Measurements from ENCODE around the gene MB21D2.

The MB21D2 gene

GRCh38 chr3:192843723-192844485 lies 73.8 kb downstream of the MB21D2 start:
- no peak for DNase-seq (ENCODE audit: low read depth)
- TF ChIP-seq CTCF (conservative IDR thresholded peaks at IDR 0.05; ENCODE audit: low read length): no peak
- no peak overlapping the region for H3K4me3 ChIP-seq (ENCODE audit: low read length)

- TF ChIP-seq CTCF (conservative IDR thresholded peaks at IDR 0.05; ENCODE audit: low read length): no peak
- H3K4me3 ChIP-seq (ENCODE audit: low read length): no peak overlapping the region
- no peak for DNase-seq (ENCODE audit: low read depth)
Measured at GRCh38 chr3:192843119-192843518, 74.5 kb downstream of the MB21D2 start.

GRCh38 chr3:192842711-192843110 lies 74.9 kb downstream of the MB21D2 start:
- no peak for DNase-seq (ENCODE audit: low read depth)
- TF ChIP-seq CTCF (conservative IDR thresholded peaks at IDR 0.05; ENCODE audit: low read length): no peak
- H3K4me3 ChIP-seq (ENCODE audit: low read length): no peak overlapping the region

GRCh38 chr3:192842138-192842537 lies 75.5 kb downstream of the MB21D2 start:
- DNase-seq (ENCODE audit: low read depth): no peak
- no peak for TF ChIP-seq CTCF (conservative IDR thresholded peaks at IDR 0.05; ENCODE audit: low read length)
- H3K4me3 ChIP-seq (ENCODE audit: low read length): no peak overlapping the region

- no peak for DNase-seq (ENCODE audit: low read depth)
- no peak for TF ChIP-seq CTCF (conservative IDR thresholded peaks at IDR 0.05; ENCODE audit: low read length)
- H3K4me3 ChIP-seq (ENCODE audit: low read length): no peak overlapping the region
Measured at GRCh38 chr3:192841428-192841827, 76.2 kb downstream of the MB21D2 start.

- DNase-seq (ENCODE audit: low read depth): no peak
- no peak for TF ChIP-seq CTCF (conservative IDR thresholded peaks at IDR 0.05; ENCODE audit: low read length)
- no peak overlapping the region for H3K4me3 ChIP-seq (ENCODE audit: low read length)
Measured at GRCh38 chr3:192840143-192840836, 77.4 kb downstream of the MB21D2 start.

Data from AG10803 (cell line).